Body of pancreas (tissue), 4 donors: ENCODE measurements around the gene FAM13A.

Source experiments
- POLR2A ChIP-seq, 3 donors: fragments of 450-650 bp; IDR thresholded peaks; one replicate each; pipeline ENCODE4 v1.6.1; 2016; ENCODE audit warnings: antibody characterized with exemption in 3 of 3, mild to moderate bottlenecking in 2 of 3
- TF ChIP-seq, protein P1 (sequence below), 7 experiments: fragments of 450-650 bp in 4 of 7; fragments of 200-600 bp in 3 of 7; sonication (generic) in 3 of 7; IDR thresholded peaks; one replicate each; pipeline ENCODE4 v1.5.1; 2016 to 2019; ENCODE audit warnings: antibody characterized with exemption in 7 of 7

DNA sequence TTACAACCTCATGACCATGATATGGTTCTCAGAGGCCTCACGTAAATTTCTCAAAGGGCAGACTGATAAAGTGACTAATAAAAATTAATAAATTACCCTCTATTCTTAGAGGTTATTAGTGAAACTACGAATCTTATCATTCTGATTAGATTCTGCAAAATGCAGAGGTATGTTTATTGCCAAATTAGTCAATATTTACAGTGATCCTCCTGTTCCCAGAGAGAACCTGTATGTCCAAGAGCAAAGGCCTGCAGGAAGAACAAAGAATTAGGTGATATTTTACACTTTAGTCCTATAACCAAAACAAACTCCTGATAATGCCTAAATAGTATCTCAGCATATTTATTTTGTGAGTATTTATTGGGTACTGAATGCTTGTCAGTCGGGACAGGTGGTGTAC lies 58.1 kb downstream of the FAM13A start:
- no peak for TF ChIP-seq POLR2A (IDR thresholded peaks at IDR 0.05)
- TF ChIP-seq, protein P1, sequence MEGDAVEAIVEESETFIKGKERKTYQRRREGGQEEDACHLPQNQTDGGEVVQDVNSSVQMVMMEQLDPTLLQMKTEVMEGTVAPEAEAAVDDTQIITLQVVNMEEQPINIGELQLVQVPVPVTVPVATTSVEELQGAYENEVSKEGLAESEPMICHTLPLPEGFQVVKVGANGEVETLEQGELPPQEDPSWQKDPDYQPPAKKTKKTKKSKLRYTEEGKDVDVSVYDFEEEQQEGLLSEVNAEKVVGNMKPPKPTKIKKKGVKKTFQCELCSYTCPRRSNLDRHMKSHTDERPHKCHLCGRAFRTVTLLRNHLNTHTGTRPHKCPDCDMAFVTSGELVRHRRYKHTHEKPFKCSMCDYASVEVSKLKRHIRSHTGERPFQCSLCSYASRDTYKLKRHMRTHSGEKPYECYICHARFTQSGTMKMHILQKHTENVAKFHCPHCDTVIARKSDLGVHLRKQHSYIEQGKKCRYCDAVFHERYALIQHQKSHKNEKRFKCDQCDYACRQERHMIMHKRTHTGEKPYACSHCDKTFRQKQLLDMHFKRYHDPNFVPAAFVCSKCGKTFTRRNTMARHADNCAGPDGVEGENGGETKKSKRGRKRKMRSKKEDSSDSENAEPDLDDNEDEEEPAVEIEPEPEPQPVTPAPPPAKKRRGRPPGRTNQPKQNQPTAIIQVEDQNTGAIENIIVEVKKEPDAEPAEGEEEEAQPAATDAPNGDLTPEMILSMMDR (IDR thresholded peaks at IDR 0.05): no peak
